Camera-type eye (tissue), 1 donor: ENCODE measurements around the gene ABHD14A. TPM values are rescaled to one million over a fixed set of nuclear protein-coding genes. Genes with fewer than 3 reads are reported as not detected.

Source experiments
- total RNA-seq: library from RNA; depleted of rRNA; stranded (reverse); fragments of >200 nt; gene quantifications from one replicate; pipeline ENCODE4 v1.2.3, GENCODE V29; 2014

ABHD14A gene
- total RNA-seq, result 35.5 TPM

DNA sequence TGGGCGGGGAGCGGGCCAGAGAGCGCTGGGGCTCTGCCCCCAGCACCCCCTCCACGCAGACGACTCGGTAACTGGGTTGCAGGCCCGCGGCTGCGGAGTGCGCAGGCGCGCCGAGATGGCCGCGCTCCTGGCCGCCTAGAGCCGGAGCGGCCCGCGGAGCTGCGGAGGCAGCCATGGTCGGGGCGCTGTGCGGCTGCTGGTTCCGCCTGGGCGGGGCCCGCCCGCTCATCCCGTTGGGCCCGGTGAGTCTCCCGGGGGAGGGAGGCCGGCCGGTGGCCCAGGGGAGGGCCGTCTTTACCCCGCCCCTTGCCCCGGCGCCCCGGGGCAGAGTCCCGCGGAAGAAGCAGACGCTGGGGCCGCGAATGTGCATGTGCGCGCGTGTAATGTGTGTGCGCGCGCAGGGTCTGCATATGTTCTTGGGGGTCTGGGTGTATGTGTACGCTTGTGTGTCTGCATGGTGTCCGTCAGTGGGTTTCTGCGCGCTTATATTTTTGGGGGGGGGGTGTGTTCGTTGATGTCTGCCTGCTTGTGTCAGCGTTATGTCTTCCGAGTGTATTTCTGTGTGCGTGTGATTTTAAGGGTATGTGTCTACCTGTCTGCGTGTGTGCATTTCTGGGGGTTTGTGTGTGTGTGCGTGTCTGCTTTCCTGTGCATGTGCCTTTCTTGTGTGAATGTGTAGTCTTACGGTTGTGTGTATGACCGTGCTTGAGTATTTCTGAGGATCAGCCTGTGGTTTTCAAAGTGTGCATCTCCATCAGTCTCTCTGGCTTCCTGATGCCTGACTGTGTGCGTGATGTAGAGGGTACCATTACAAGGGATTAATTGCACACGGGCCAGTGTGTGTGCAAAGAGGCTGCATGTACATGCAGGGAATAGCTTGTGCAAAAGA lies at the start of gene ABHD14A:
Gene ABHD14A (plus strand): TSS at position 102 of the 889 bp plus-strand sequence. CDS start 72 bp downstream, at position 174.

DNA sequence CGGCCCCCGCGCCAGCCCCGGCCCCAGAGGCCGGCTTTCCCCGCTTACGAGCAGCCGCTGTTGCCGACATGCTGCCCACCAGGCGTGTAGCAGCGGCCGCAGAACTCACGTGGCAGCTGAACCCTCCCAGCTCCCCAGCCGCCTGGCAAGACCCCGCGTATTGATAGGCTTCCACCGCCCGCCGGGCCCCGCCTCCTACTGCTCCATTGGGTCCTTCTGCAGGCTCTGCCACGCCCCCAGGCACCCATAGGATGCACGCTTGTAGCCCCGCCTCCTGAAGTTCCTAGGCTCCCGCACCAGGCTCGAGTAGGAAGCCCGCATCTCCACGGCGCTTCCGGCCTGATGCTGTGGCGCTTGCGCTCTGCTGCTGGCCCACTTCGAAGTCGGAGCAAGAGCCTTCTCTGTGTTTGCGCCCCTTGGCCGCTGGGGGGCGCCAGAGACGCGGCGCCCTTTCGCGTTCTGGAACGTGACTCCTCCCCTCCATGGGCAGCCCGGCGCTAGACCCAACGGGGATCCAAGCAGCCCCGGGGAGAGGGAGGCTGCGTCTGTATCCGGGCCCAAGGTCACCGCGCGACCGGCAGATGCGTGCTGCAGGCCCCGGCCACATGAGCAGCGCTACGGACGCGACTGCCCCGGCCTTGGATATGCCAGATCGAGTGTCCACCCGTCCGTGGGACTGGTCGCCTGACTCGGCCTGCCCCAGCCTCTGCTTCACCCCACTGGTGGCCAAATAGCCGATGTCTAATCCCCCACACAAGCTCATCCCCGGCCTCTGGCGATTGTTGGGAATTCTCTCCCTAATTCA lies 32.9 kb upstream of the ABHD14A start, which contains the start of the genes PARP3 and RRP9:
Gene PARP3 (plus strand): TSS at position 566 of the 805 bp plus-strand sequence. CDS start 993 bp downstream, outside the sequence.
Gene RRP9 (minus strand): TSS at position 107 of the 805 bp plus-strand sequence. CDS start 37 bp downstream, at position 70.

GRCh38 chr3:51955175-51955892 lies 19.5 kb upstream of the ABHD14A start, which contains the start of gene GPR62:
Gene GPR62 (plus strand): TSS chr3:51955381. CDS start chr3:51955653, 272 bp downstream.

DNA sequence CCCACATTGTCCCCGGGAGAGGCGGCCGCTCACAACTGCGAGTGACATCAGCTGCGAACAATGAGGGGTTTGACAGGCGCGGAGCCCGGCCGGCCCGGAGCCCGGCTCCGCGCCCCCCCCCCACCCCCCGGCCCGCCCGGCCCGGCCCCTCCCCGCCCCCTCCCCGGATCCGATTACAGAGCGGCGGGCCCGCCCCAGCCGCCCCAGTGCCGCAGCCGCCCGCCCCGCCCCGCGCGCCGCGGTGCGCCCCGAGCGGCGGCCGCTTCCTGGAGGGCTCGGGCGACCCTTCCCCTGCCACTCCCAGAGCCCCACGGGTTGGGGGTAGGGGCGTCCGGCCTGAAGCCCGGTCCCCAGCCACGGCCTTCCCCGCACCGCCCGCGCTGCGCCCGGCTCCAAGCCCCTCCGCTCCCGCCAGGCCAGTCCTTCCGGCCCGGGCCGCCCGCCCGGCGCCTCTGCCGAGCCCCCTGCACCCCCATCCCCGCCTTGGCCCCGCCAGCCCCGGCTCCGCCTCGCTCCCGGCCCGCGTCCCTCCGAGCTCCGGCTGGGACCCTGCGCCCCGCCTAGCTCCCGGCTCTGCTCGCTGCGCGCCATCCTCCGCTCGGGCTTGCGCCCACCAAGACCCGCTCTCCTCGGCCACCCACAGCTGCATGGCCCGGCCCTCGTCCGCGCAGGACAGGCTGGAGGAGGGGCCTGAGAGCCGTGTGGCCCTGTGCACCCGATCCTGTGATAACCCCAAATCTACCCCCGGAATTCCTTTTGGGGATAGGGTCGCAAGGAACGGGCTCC lies 7.3 kb upstream of the ABHD14A start, which contains the start of gene PCBP4:
Gene PCBP4 (minus strand): TSS at position 71 of the 786 bp plus-strand sequence. CDS start 6,214 bp downstream, outside the sequence.

DNA sequence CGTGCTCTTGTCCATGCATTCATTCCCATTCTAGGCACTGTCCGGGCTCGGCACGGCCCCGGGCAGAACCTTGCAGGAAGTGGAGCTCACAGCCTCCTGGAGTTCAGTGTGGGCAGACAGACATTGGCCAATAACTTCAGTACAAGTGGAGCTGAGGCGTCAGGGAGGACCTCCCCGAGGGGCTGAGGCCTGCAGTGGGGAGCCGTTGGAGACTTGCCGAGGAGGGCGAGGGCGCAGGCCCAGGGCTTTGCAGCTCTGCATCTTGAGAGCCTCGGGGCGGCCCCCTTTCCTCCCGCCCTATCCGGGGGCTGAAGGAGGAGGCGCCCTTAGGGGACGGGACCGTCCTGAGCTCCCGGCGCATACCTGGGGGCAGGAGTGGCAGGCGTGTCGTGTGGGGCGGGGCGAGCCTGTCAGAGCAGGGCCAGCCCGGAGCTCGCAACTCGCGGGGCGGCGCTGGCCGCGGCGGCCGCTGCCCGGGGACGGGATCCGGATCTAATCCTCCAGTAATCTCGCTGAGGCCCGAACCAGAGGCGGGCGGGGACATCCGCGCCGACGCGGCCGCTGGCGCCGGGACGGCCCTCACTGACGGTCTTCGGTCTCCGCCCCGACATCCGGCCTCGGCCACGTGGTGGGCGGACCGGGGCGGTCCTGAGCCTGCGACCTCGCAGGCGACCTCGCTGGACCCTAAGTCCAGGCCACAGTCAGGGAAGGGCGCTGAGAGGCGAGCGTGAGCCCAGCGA lies 8.1 kb downstream of the ABHD14A start, which contains the start of gene ACY1:
Gene ACY1 (plus strand): TSS at position 698 of the 740 bp plus-strand sequence. CDS start 530 bp downstream, outside the sequence.

DNA sequence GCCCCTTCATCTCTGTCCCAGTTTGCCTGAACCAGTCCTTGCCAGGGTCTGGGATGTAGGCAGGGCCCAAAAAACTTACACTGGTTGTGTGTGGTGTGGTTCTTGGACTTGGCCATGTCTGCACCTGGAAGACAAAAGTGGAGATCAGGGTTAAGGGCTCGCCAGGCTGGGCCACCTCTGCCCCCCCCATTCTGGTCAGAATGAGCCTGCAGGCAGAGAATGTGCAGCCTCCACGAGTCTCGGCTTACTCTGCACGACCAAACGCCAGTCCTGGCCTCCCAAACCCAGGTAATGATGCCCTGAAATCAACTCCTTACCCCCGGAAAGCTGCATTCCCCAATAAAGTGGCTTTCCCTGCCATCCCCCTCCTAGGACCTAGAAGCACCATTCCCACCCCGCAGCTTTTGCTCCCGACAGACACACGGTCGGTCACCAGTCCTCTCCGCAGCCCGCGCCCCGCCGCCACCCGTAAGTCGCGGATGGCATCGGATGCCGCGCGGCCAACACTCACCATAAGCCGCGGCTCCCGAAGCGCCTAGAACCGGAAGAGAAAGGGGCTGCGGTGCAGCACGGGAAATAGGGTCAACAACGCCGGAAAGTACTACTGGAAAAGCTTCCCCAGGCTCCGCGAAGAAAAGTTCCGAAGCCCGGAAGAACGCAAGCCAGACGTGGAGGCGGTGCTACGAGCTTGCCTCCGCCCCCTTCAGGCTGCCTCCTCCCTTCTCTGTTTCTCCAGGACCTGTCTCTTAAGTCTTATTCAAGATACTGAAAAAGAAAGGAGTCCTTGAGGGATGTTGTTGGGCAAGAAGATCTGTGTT lies 20.7 kb downstream of the ABHD14A start, which contains the start of gene RPL29:
Gene RPL29 (minus strand): TSS at position 550 of the 818 bp plus-strand sequence. CDS start 434 bp downstream, at position 116.

Other genes with a start within 250 kb of the ABHD14A start
- gene IQCF6, start 195.8 kb upstream of the ABHD14A start, total RNA-seq, result not detected
- gene IQCF2, start 113.4 kb upstream of the ABHD14A start, total RNA-seq, result not detected
- not detected for gene IQCF5, start 99.5 kb upstream of the ABHD14A start, total RNA-seq
- not detected for gene IQCF1, start 71.7 kb upstream of the ABHD14A start, total RNA-seq
- gene RRP9, start 33.2 kb upstream of the ABHD14A start, total RNA-seq, result 14.9 TPM
- gene PARP3, start 32.7 kb upstream of the ABHD14A start, total RNA-seq, result 10.3 TPM
- 0.27 TPM for gene GPR62, start 19.7 kb upstream of the ABHD14A start, total RNA-seq
- gene PCBP4, start 7.6 kb upstream of the ABHD14A start, total RNA-seq, result 1,108 TPM
- gene ABHD14B, start 1.0 kb upstream of the ABHD14A start, total RNA-seq, result 24.1 TPM
- gene ACY1, start 8.5 kb downstream of the ABHD14A start, total RNA-seq, result 10.7 TPM
- gene RPL29, start 20.8 kb downstream of the ABHD14A start, total RNA-seq, result 573 TPM
- 8.1 TPM for gene DUSP7, start 81.5 kb downstream of the ABHD14A start, total RNA-seq
- gene POC1A, start 179.4 kb downstream of the ABHD14A start, total RNA-seq, result 3.1 TPM
- gene ALAS1, start 223.1 kb downstream of the ABHD14A start, total RNA-seq, result 41.1 TPM